IPS-15b (cell line): ENCODE data around the gene AGPAT1.
"Not testable (repeated sequence)": the region's sequence is repeated elsewhere in the genome, so short reads cannot be mapped to it uniquely, and the experiment has no call there.

Experiments used
- H3K27me3 ChIP-seq: one replicate; pipeline ENCODE4 v1.6.1; 2013; ENCODE audit warnings: low read length; ENCODE audit not compliant: control insufficient read depth, insufficient read depth
- H3K36me3 ChIP-seq: one replicate; pipeline ENCODE4 v1.6.1; 2013; ENCODE audit warnings: low read length; ENCODE audit not compliant: control insufficient read depth, insufficient read depth
- H3K4me1 ChIP-seq: one replicate; pipeline ENCODE4 v1.6.1; 2013; ENCODE audit warnings: mild to moderate bottlenecking, low read length; ENCODE audit not compliant: control insufficient read depth, insufficient read depth
- H3K4me3 ChIP-seq: one replicate; pipeline ENCODE4 v1.5.1; 2013; ENCODE audit warnings: low read depth, low read length
- H3K9ac ChIP-seq: one replicate; pipeline ENCODE4 v1.6.1; 2013; ENCODE audit warnings: low read depth, mild to moderate bottlenecking, low read length
- H3K9me3 ChIP-seq: one replicate; pipeline ENCODE4 v1.6.1; 2013; ENCODE audit warnings: mild to moderate bottlenecking, low read length; ENCODE audit not compliant: control insufficient read depth, insufficient read depth

AGPAT1 gene

GRCh38 chr6:32189069-32189741 is 13.3 kb upstream of the AGPAT1 start:
- H3K9me3 ChIP-seq = no peaks in the 10 kb centered on the region
- H3K4me1 ChIP-seq = peaks cover 5% of the 10 kb centered on the region
- H3K36me3 ChIP-seq = peaks cover 9% of the 10 kb centered on the region
- peak overlapping the region; percentile 48 for H3K4me3 ChIP-seq
- H3K27me3 ChIP-seq = no peaks in the 10 kb centered on the region
- peak overlapping the region; percentile 68 for H3K9ac ChIP-seq

- Histone ChIP-seq H3K4me3 (peak overlapping the region; percentile 48), H3K4me1 (peaks cover 5% of the 10 kb centered on the region), H3K36me3 (peaks cover 9% of the 10 kb centered on the region), H3K27me3 (no peaks in the 10 kb centered on the region), H3K9me3 (no peaks in the 10 kb centered on the region), H3K9ac (peak overlapping the region; percentile 68)
Observed at GRCh38 chr6:32188381-32189068, 12.6 kb upstream of the AGPAT1 start.

- H3K27me3 ChIP-seq, H3K9me3 ChIP-seq, H3K4me1 ChIP-seq, H3K4me3 ChIP-seq, H3K9ac ChIP-seq: not testable (repeated sequence)
- H3K36me3 ChIP-seq = peaks cover 11% of the 10 kb centered on the region
Observed at GRCh38 chr6:32187725-32188380, 12.0 kb upstream of the AGPAT1 start.

- Histone ChIP-seq H3K4me1 (peaks cover 5% of the 10 kb centered on the region), H3K9ac (no peak overlapping the region)
Observed at GRCh38 chr6:32187009-32187709, 11.3 kb upstream of the AGPAT1 start.

GRCh38 chr6:32186151-32186840 is 10.4 kb upstream of the AGPAT1 start:
- not testable (repeated sequence) for H3K4me3 ChIP-seq, H3K27me3 ChIP-seq, H3K4me1 ChIP-seq, H3K9me3 ChIP-seq, H3K9ac ChIP-seq
- peaks cover 24% of the 10 kb centered on the region for H3K36me3 ChIP-seq

More at GRCh38 chr6:32187009-32187709, 11.3 kb upstream of the AGPAT1 start:
- Histone ChIP-seq H3K36me3 (peaks cover 17% of the 10 kb centered on the region), H3K4me3 (no peak overlapping the region), H3K9me3 (no peaks in the 10 kb centered on the region), H3K27me3 (no peaks in the 10 kb centered on the region)

- H3K36me3 ChIP-seq = peaks cover 30% of the 10 kb centered on the region
- H3K9ac ChIP-seq, H3K4me3 ChIP-seq: not testable (repeated sequence)
Observed at GRCh38 chr6:32185681-32186131, 9.8 kb upstream of the AGPAT1 start.

GRCh38 chr6:32184084-32184640 is 8.3 kb upstream of the AGPAT1 start, which contains the start of gene AGER:
AGER (minus strand) TSS chr6:32184253; CDS start chr6:32184222, 31 bp downstream.
- peaks cover 35% of the 10 kb centered on the region for H3K36me3 ChIP-seq
- no peak within 1 kb of the TSS for H3K9ac ChIP-seq
- H3K4me1 ChIP-seq = peaks cover 6% of the 10 kb centered on the region
- no peak within 1 kb of the TSS for H3K4me3 ChIP-seq
- no peaks in the 10 kb centered on the region for H3K27me3 ChIP-seq
- no peaks in the 10 kb centered on the region for H3K9me3 ChIP-seq

More at GRCh38 chr6:32185681-32186131, 9.8 kb upstream of the AGPAT1 start:
- H3K4me1 ChIP-seq, H3K27me3 ChIP-seq, H3K9me3 ChIP-seq: not testable (repeated sequence)

- Histone ChIP-seq H3K36me3 (peaks cover 35% of the 10 kb centered on the region), H3K4me1 (peaks cover 5% of the 10 kb centered on the region), H3K9me3 (no peaks in the 10 kb centered on the region)
Observed at GRCh38 chr6:32183483-32184083, 7.7 kb upstream of the AGPAT1 start.

GRCh38 chr6:32183030-32183429 is 7.1 kb upstream of the AGPAT1 start:
- Histone ChIP-seq H3K4me1 (peaks cover 5% of the 10 kb centered on the region), H3K27me3 (no peaks in the 10 kb centered on the region), H3K4me3 (no peak overlapping the region), H3K36me3 (peaks cover 35% of the 10 kb centered on the region), H3K9ac (no peak overlapping the region), H3K9me3 (no peaks in the 10 kb centered on the region)

More at GRCh38 chr6:32183483-32184083, 7.7 kb upstream of the AGPAT1 start:
- Histone ChIP-seq H3K9ac (no peak overlapping the region), H3K4me3 (no peak overlapping the region), H3K27me3 (no peaks in the 10 kb centered on the region)

- H3K9ac ChIP-seq = no peak overlapping the region
- no peaks in the 10 kb centered on the region for H3K27me3 ChIP-seq
- no peaks in the 10 kb centered on the region for H3K9me3 ChIP-seq
- peaks cover 32% of the 10 kb centered on the region for H3K36me3 ChIP-seq
- H3K4me3 ChIP-seq = no peak overlapping the region
- H3K4me1 ChIP-seq = peaks cover 5% of the 10 kb centered on the region
Observed at GRCh38 chr6:32182555-32182981, 6.7 kb upstream of the AGPAT1 start.
